ENCODE data around the gene LARP4B. TPM values are rescaled to one million over a fixed set of nuclear protein-coding genes. Genes with fewer than 3 reads are reported as not detected.

Gene LARP4B
- total and polyA plus RNA-seq, 2 of the 13 experiments (the other 11 are each of a cell fraction or from before 2014, with no cell fraction given) = 19.5 to 30.2 TPM

- TF ChIP-seq HNRNPUL1 (IDR thresholded peaks at IDR 0.05; ENCODE audit: low read depth, low read length) = no peak
- TF ChIP-seq HNF1A (IDR thresholded peaks at IDR 0.05; ENCODE audit: low read depth) = peak; percentile 17; the same call in 1 of the 2 replicates
- peak; percentile 48; the same call in 1 of the 2 replicates for TF ChIP-seq HNF1A (CRISPR knock-in tag; IDR thresholded peaks at IDR 0.05; ENCODE audit: borderline replicate concordance)
- TF ChIP-seq, protein P1, sequence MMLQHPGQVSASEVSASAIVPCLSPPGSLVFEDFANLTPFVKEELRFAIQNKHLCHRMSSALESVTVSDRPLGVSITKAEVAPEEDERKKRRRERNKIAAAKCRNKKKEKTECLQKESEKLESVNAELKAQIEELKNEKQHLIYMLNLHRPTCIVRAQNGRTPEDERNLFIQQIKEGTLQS (CRISPR knock-in tag; IDR thresholded peaks at IDR 0.05) = no peak
- no peak for TF ChIP-seq ZNF138 (CRISPR knock-in tag; IDR thresholded peaks at IDR 0.05; ENCODE audit: low read depth)
- no peak for TF ChIP-seq EEA1 (CRISPR knock-in tag; IDR thresholded peaks at IDR 0.05; ENCODE audit: borderline replicate concordance)
- TF ChIP-seq SMYD3 (CRISPR knock-in tag; IDR thresholded peaks at IDR 0.05) = no peak
- no peak for TF ChIP-seq ZNF207 (IDR thresholded peaks at IDR 0.05; ENCODE audit: borderline replicate concordance)
- no peak for TF ChIP-seq NRL (CRISPR knock-in tag; IDR thresholded peaks at IDR 0.05; ENCODE audit: borderline replicate concordance)
- TF ChIP-seq NR2F6 (IDR thresholded peaks at IDR 0.05) = peak; percentile 93
- TF ChIP-seq NR2F6 (CRISPR knock-in tag; IDR thresholded peaks at IDR 0.05) = peak; percentile 83
- no peak for TF ChIP-seq AHR (CRISPR knock-in tag; IDR thresholded peaks at IDR 0.05)
- 0 out of 2 replicates have a peak, but pooled peaks have one; percentile 67 for TF ChIP-seq ZNF703 (CRISPR knock-in tag; IDR thresholded peaks at IDR 0.05; ENCODE audit: borderline replicate concordance)
- peak in 1 of 2 experiments; percentile 74; a peak in 2 of 4 replicates for TF ChIP-seq EP300 (IDR thresholded peaks at IDR 0.05; ENCODE audit: low read depth in 2 of 2, low read length in 2 of 2)
- no peak; the same call in 1 of the 2 replicates for TF ChIP-seq EP300 (CRISPR knock-in tag; IDR thresholded peaks at IDR 0.05; ENCODE audit: borderline replicate concordance)
- TF ChIP-seq TFAP4 (IDR thresholded peaks at IDR 0.05; ENCODE audit: borderline replicate concordance, low read depth) = peak; percentile 71; the same call in 1 of the 2 replicates
- TF ChIP-seq, protein P2, sequence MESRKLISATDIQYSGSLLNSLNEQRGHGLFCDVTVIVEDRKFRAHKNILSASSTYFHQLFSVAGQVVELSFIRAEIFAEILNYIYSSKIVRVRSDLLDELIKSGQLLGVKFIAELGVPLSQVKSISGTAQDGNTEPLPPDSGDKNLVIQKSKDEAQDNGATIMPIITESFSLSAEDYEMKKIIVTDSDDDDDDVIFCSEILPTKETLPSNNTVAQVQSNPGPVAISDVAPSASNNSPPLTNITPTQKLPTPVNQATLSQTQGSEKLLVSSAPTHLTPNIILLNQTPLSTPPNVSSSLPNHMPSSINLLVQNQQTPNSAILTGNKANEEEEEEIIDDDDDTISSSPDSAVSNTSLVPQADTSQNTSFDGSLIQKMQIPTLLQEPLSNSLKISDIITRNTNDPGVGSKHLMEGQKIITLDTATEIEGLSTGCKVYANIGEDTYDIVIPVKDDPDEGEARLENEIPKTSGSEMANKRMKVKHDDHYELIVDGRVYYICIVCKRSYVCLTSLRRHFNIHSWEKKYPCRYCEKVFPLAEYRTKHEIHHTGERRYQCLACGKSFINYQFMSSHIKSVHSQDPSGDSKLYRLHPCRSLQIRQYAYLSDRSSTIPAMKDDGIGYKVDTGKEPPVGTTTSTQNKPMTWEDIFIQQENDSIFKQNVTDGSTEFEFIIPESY (CRISPR knock-in tag; IDR thresholded peaks at IDR 0.05) = no peak
- TF ChIP-seq SMAD3 (CRISPR knock-in tag; IDR thresholded peaks at IDR 0.05) = peak; percentile 44; the same call in 1 of the 2 replicates
- peak; percentile 38; the same call in 1 of the 2 replicates for TF ChIP-seq ZNF501 (CRISPR knock-in tag; IDR thresholded peaks at IDR 0.05)
- TF ChIP-seq GFI1 (CRISPR knock-in tag; IDR thresholded peaks at IDR 0.05; ENCODE audit: borderline replicate concordance) = peak; percentile 87
Measured at GRCh38 chr10:970311-971149, 39.0 kb upstream of the LARP4B start (continued).
